SK-N-SH (cell line): ENCODE results near the gene RHOXF2. TPM values are rescaled to one million over a fixed set of nuclear protein-coding genes. Genes with fewer than 3 reads are reported as not detected.
"Not testable (repeated sequence)": the region's sequence is repeated elsewhere in the genome, so short reads cannot be mapped to it uniquely, and the experiment has no call there.

ENCODE experiments used
- CTCF ChIA-PET: fragments of 300-600, 350-600 bp; formaldehyde crosslinking; extraction: SDS; loops from one replicate; lab custom pipeline; 2021; lab: Yijun Ruan, JAX
- POLR2A ChIA-PET: fragments of 350-600 bp; sonication (Branson Sonifier 250); formaldehyde crosslinking; extraction: SDS; loops from one replicate; lab custom pipeline; 2020; ENCODE audit warnings: antibody characterized with exemption, inconsistent platforms; lab: Yijun Ruan, JAX
- DNase-seq: peaks from one replicate; pipeline ENCODE4 v3.0.0; 2012
- H2AFZ ChIP-seq: fragments of 200-600 bp; sonication (generic); 2 replicates; pipeline ENCODE4 v1.8.1; 2016; ENCODE audit warnings: antibody characterized with exemption, mild to moderate bottlenecking, low read depth
- H3F3A ChIP-seq: fragments of 200-600 bp; sonication (generic); replicated peaks from 2 replicates; pipeline ENCODE3; 2016; ENCODE audit warnings: antibody characterized with exemption, mild to moderate bottlenecking; ENCODE audit not compliant: insufficient read depth
- H3K27ac ChIP-seq, 2 experiments: fragments of 200-500 bp in 1 of 2; fragments of 200-600 bp in 1 of 2; sonication (Bioruptor generic) in 1 of 2; sonication (generic), shearing (Covaris generic) in 1 of 2; 2 replicates each; pipeline versions ENCODE4 v1.5.1 to v1.6.1; 2014 to 2016; ENCODE audit warnings: low read depth in 2 of 2, inconsistent platforms in 1 of 2, low read length in 1 of 2, mild to moderate bottlenecking in 1 of 2, mixed read lengths in 1 of 2
- H3K27me3 ChIP-seq: fragments of 200-600 bp; sonication (generic), shearing (Covaris generic); 2 replicates; pipeline ENCODE4 v1.6.1; 2016; ENCODE audit warnings: mixed run types; ENCODE audit not compliant: insufficient read depth
- H3K36me3 ChIP-seq, 2 experiments: fragments of 200-500 bp in 1 of 2; fragments of 200-600 bp in 1 of 2; sonication (Bioruptor generic) in 1 of 2; sonication (generic) in 1 of 2; replicated peaks in 1 of 2; 2 replicates each; pipeline versions ENCODE3 to v1.5.1; 2014 to 2016; ENCODE audit warnings: low read length in 1 of 2, mild to moderate bottlenecking in 1 of 2; ENCODE audit not compliant: insufficient read depth in 2 of 2, control insufficient read depth in 1 of 2
- H3K4me1 ChIP-seq, 2 experiments: fragments of 200-500 bp in 1 of 2; fragments of 200-600 bp in 1 of 2; sonication (Bioruptor generic) in 1 of 2; sonication (generic), shearing (Covaris generic) in 1 of 2; 2 replicates each; pipeline versions ENCODE4 v1.5.1 to v1.6.1; 2014 to 2016; ENCODE audit warnings: low read depth in 1 of 2, low read length in 1 of 2, mixed run types in 1 of 2; ENCODE audit not compliant: insufficient read depth in 2 of 2, control insufficient read depth in 1 of 2
- H3K4me2 ChIP-seq: fragments of 200-600 bp; sonication (generic), shearing (Covaris generic); 2 replicates; pipeline ENCODE4 v1.6.1; 2017; ENCODE audit warnings: mixed run types
- H3K4me3 ChIP-seq, 2 experiments: fragments of 200-500 bp in 1 of 2; fragments of 200-600 bp in 1 of 2; sonication (Bioruptor generic) in 1 of 2; sonication (generic), shearing (Covaris generic) in 1 of 2; 2 replicates each; pipeline versions ENCODE4 v1.5.1 to v1.8.1; 2014 to 2016; ENCODE audit warnings: low read depth in 2 of 2, inconsistent platforms in 1 of 2, low read length in 1 of 2, mild to moderate bottlenecking in 1 of 2, mixed read lengths in 1 of 2, moderate library complexity in 1 of 2
- H3K79me2 ChIP-seq: fragments of 200-600 bp; sonication (generic); 2 replicates; pipeline ENCODE4 v1.8.1; 2017; ENCODE audit warnings: mild to moderate bottlenecking; ENCODE audit not compliant: insufficient read depth
- H3K9ac ChIP-seq: fragments of 200-600 bp; sonication (generic); 2 replicates; pipeline ENCODE4 v1.6.1; 2017; ENCODE audit warnings: mixed run types
- H3K9me2 ChIP-seq: fragments of 200-600 bp; sonication (generic); 2 replicates; pipeline ENCODE4 v1.6.1; 2017; ENCODE audit warnings: mixed run types
- H3K9me3 ChIP-seq: fragments of 200-600 bp; sonication (generic); 2 replicates; pipeline ENCODE4 v1.6.1; 2017; ENCODE audit warnings: mixed run types, mild to moderate bottlenecking, moderate library complexity
- H4K20me1 ChIP-seq: fragments of 200-600 bp; sonication (generic); 2 replicates; pipeline ENCODE4 v1.6.1; 2017; ENCODE audit warnings: mild to moderate bottlenecking, mixed run types; ENCODE audit not compliant: insufficient read depth
- CTCF ChIP-seq: fragments of 200-600 bp; sonication (generic); IDR thresholded peaks from 2 replicates; pipeline ENCODE4 v1.6.1; 2017; ENCODE audit warnings: antibody characterized with exemption, mild to moderate bottlenecking, moderate library complexity
- ELF1 ChIP-seq: IDR thresholded peaks from 2 replicates; pipeline ENCODE4 v1.4.0; 2012
- EP300 ChIP-seq, 2 experiments: IDR thresholded peaks; 2 replicates each; pipeline versions ENCODE4 v1.4.0 to v1.6.1; 2012; ENCODE audit warnings: borderline replicate concordance in 1 of 2, low read depth in 1 of 2, low read length in 1 of 2
- FOSL2 ChIP-seq: IDR thresholded peaks from 2 replicates; pipeline ENCODE4 v1.4.0; 2012; ENCODE audit warnings: low read depth, mild to moderate bottlenecking, moderate library complexity, borderline replicate concordance
- FOXM1 ChIP-seq: IDR thresholded peaks from 2 replicates; pipeline ENCODE4 v1.4.0; 2012; ENCODE audit warnings: low read depth, mild to moderate bottlenecking
- IRF3 ChIP-seq: fragments of 150-350 bp; IDR thresholded peaks from 2 replicates; pipeline ENCODE4 v1.6.1; 2016; ENCODE audit warnings: mild to moderate bottlenecking, low read depth, low read length
- NFIC ChIP-seq: IDR thresholded peaks from 2 replicates; pipeline ENCODE4 v1.4.0; 2012; ENCODE audit warnings: borderline replicate concordance
- PBX3 ChIP-seq: IDR thresholded peaks from 2 replicates; pipeline ENCODE4; 2012
- POLR2AphosphoS5 ChIP-seq: IDR thresholded peaks from 2 replicates; pipeline ENCODE4 v1.6.1; 2012; ENCODE audit warnings: low read depth, low read length
- RAD21 ChIP-seq: IDR thresholded peaks from 2 replicates; pipeline ENCODE4 v1.6.1; 2012; ENCODE audit warnings: mild to moderate bottlenecking, low read length
- RCOR1 ChIP-seq: fragments of 150-350 bp; IDR thresholded peaks from 2 replicates; pipeline ENCODE4 v1.6.1; 2017; ENCODE audit warnings: antibody characterized with exemption, low read length
- RXRA ChIP-seq: IDR thresholded peaks from 2 replicates; pipeline ENCODE4 v1.4.0; 2012; ENCODE audit warnings: low read depth, mild to moderate bottlenecking, borderline replicate concordance
- SMC3 ChIP-seq: IDR thresholded peaks from 2 replicates; pipeline ENCODE4 v1.6.1; 2012; ENCODE audit warnings: low read depth, low read length, improper control_type of control experiment
- TAF1 ChIP-seq: IDR thresholded peaks from 2 replicates; pipeline ENCODE4 v1.6.1; 2012; ENCODE audit warnings: low read depth, mild to moderate bottlenecking, low read length, moderate library complexity, borderline replicate concordance
- TEAD4 ChIP-seq: IDR thresholded peaks from 2 replicates; pipeline ENCODE4 v1.4.0; 2012; ENCODE audit warnings: mild to moderate bottlenecking, borderline replicate concordance; ENCODE audit not compliant: insufficient read depth
- USF2 ChIP-seq: fragments of 150-350 bp; IDR thresholded peaks from 2 replicates; pipeline ENCODE4 v1.6.1; 2017; ENCODE audit warnings: antibody characterized with exemption, low read length, low read depth, borderline replicate concordance
- YY1 ChIP-seq: IDR thresholded peaks from 2 replicates; pipeline ENCODE4 v1.4.0; 2012; ENCODE audit warnings: low read depth, mild to moderate bottlenecking
- ZBTB33 ChIP-seq: IDR thresholded peaks from 2 replicates; pipeline ENCODE4 v1.4.0; 2012; ENCODE audit warnings: low read depth, borderline replicate concordance
- WGBS: methylation state at CpG from one replicate; pipeline ENCODE4 v1.1.6; 2017; ENCODE audit warnings: low lambda C conversion rate; 5-methylcytosine and 5-hydroxymethylcytosine counted together
- polyA plus RNA-seq, 3 experiments: library from polyadenylated mRNA; depleted of rRNA; stranded (reverse); fragments of >200 nt; gene quantifications; 2 replicates each; pipeline ENCODE4 v1.2.3, GENCODE V29; 2012

Gene RHOXF2
- polyA plus RNA-seq (2012; rRNA removed): not detected in 2 replicates
- not detected in 2 replicates for polyA plus RNA-seq (2012; cell fraction: cytosol; rRNA removed)
- polyA plus RNA-seq (2012; cell fraction: nucleus; rRNA removed): not detected in 2 replicates

GRCh38 chrX:120158313-120158712, at the start of gene RHOXF2:
Gene RHOXF2 (plus strand): TSS chrX:120158613. CDS start chrX:120158751, 138 bp downstream.
- H3K4me2 ChIP-seq, H3K9me2 ChIP-seq, DNase-seq, H3K4me1 ChIP-seq, H3K9ac ChIP-seq, H2AFZ ChIP-seq, CTCF ChIA-PET, H3K27ac ChIP-seq, H3K9me3 ChIP-seq, H3K4me3 ChIP-seq, POLR2A ChIA-PET, H3K27me3 ChIP-seq, H3K79me2 ChIP-seq, H3F3A ChIP-seq, H4K20me1 ChIP-seq, H3K36me3 ChIP-seq: not testable (repeated sequence)
- WGBS: no CpG with 5 or more reads among the region's 15 CpGs

GRCh38 chrX:120109378-120109777, 49.0 kb upstream of the RHOXF2 start:
- no peaks in the 10 kb centered on the region for H3K9me2 ChIP-seq
- H2AFZ ChIP-seq: no peak overlapping the region
- H3K27me3 ChIP-seq: no peaks in the 10 kb centered on the region; the same call in 1 of the 2 replicates
- no peaks in the 10 kb centered on the region for H3K36me3 ChIP-seq
- WGBS: 35% methylated on average over 1 of the region's 1 CpG
- H3K4me1 ChIP-seq: no peaks in the 10 kb centered on the region
- POLR2A ChIA-PET: no interaction called here
- TF ChIP-seq SMC3: no peak
- TF ChIP-seq TEAD4: no peak
- no peak for TF ChIP-seq ELF1
- TF ChIP-seq USF2: no peak
- TF ChIP-seq RXRA: no peak
- no peak for TF ChIP-seq ZBTB33
- TF ChIP-seq YY1: no peak
- no peak for TF ChIP-seq FOSL2
- no peak for TF ChIP-seq FOXM1
- TF ChIP-seq EP300 (IDR thresholded peaks at IDR 0.05; ENCODE audit: borderline replicate concordance in 1 of 2, low read depth in 1 of 2, low read length in 1 of 2): no peak
- TF ChIP-seq RAD21: no peak
- no peak for TF ChIP-seq PBX3
- no peak for TF ChIP-seq NFIC
- TF ChIP-seq IRF3: no peak
- TF ChIP-seq POLR2AphosphoS5: no peak
- no peak for TF ChIP-seq TAF1
- TF ChIP-seq CTCF: no peak
- no peak for TF ChIP-seq RCOR1
- no peak overlapping the region for H3K4me3 ChIP-seq
- CTCF ChIA-PET: interaction anchor here (0.6 to 1.6 kb wide), 2 partner anchors 19 to 34 kb away, joined by 3 read pairs; no protein-coding TSS in a partner anchor
- no peaks in the 10 kb centered on the region for H3F3A ChIP-seq
- H3K79me2 ChIP-seq: no peaks in the 10 kb centered on the region
- H3K9ac ChIP-seq: no peak overlapping the region
- H4K20me1 ChIP-seq: no peaks in the 10 kb centered on the region
- no peak overlapping the region for H3K27ac ChIP-seq
- no peak overlapping the region for H3K4me2 ChIP-seq
- no peaks in the 10 kb centered on the region for H3K9me3 ChIP-seq
- no peak for DNase-seq
